ENCODE data around the gene ARHGDIG. TPM values are rescaled to one million over a fixed set of nuclear protein-coding genes. Genes with fewer than 3 reads are reported as not detected.

The ARHGDIG gene
- total and polyA plus RNA-seq, 4 donors, result 0.08 TPM; not detected in 3

DNA sequence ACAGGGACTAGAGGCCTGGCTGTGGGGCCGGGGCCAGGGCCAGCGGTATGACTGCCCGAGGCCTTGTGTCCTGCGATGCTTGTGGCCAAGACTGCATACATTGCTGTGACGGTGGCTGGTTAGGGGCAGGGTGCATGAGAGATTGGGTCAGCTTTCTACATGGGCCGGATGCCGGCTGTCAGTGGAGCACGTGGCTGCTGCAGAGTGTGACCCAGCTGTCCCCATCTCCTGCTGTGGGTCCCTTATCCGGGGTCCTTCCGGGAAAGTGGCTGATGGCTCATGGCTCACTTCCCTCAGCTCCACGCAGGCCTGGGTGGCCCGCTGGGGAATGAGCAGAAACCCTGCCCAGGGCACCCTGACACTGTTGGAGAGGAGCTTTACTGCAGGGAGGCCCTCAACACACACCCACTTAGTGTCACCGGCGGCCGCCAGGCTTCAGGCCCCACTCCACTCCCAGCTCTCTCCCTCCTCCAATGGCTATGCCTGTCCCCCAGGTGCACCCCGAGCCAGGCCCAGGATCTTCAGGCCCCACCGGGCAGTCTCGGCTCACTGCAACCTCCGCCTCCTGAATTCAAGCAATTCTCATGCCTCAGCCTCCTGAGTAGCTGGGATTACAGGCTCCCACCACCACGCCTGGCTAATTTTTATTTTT lies 3.8 kb upstream of the ARHGDIG start:
- no peak for DNase-seq (ENCODE audit: low spot score)
- 71% methylated on average over 20 of the region's 20 CpGs for WGBS
- Histone ChIP-seq H3K9ac (ENCODE audit: low read depth in 1 of 2, low read length in 2 of 2) (no peak overlapping the region), H3K4me1 (ENCODE audit: control insufficient read depth in 4 of 4, insufficient read depth in 4 of 4, low read length in 3 of 4) (peaks cover 0 to 12% (median 4%) of the 10 kb centered on the region in 4 donors), H3K27ac (ENCODE audit: low read depth in 1 of 2, low read length in 2 of 2) (no peak overlapping the region), H3K9me3 (ENCODE audit: control insufficient read depth in 4 of 4, low read length in 3 of 4) (no peaks in the 10 kb centered on the region), H3K27me3 (ENCODE audit: control insufficient read depth in 4 of 4, insufficient read depth in 4 of 4, low read length in 3 of 4) (peaks cover 0 to 14% (median 3%) of the 10 kb centered on the region in 4 donors), H3K36me3 (ENCODE audit: control insufficient read depth in 4 of 4, insufficient read depth in 3 of 4, low read depth in 1 of 4, low read length in 3 of 4) (peaks cover 0 to 1% (median 0%) of the 10 kb centered on the region in 4 donors), H3K4me3 (ENCODE audit: low read depth in 1 of 3, low read length in 3 of 3) (no peak overlapping the region)
- TF ChIP-seq GABPA (IDR thresholded peaks at IDR 0.05 in 1 of 2, conservative IDR thresholded peaks at IDR 0.05 in 1 of 2), result no peak
- no peak for TF ChIP-seq TAF1 (conservative IDR thresholded peaks at IDR 0.05)
- no peak for TF ChIP-seq YY1 (IDR thresholded peaks at IDR 0.05)
- TF ChIP-seq, protein P1, sequence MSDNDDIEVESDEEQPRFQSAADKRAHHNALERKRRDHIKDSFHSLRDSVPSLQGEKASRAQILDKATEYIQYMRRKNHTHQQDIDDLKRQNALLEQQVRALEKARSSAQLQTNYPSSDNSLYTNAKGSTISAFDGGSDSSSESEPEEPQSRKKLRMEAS (IDR thresholded peaks at IDR 0.05), result no peak
- no peak for TF ChIP-seq HNF4G (IDR thresholded peaks at IDR 0.05)
- TF ChIP-seq RXRA (IDR thresholded peaks at IDR 0.05), result no peak
- TF ChIP-seq SP1 (IDR thresholded peaks at IDR 0.05), result no peak
- no peak for TF ChIP-seq FOXA1 (IDR thresholded peaks at IDR 0.05)

DNA sequence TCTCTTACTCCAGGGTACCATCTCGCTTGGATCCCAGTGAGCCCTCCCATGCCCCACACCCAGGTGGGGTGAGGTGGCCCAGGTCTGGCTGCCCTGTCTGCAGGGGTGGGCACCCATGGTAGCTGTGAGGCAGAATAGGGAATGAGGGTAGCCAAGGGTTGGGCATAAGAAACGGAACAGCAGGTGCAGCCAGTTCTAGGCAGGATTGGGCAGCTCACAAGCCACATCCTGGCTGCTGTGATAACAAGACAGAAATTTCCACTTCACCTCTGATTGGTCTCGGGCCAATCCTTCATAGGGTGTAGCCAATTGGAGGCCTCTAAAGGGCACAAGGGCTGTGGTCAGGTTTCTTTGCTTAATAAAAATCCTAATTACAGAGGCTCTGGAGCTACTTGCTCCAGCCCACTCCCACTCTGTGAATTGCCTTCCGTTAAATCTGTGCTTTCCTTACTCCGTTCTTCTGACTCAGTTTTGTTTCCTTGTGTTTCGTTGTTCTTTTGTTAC lies 1.5 kb upstream of the ARHGDIG start:
- 63% methylated on average over 6 of the region's 6 CpGs for WGBS
- Histone ChIP-seq H3K4me1 (ENCODE audit: control insufficient read depth in 4 of 4, insufficient read depth in 4 of 4, low read length in 3 of 4) (peaks cover 0 to 12% (median 4%) of the 10 kb centered on the region in 4 donors), H3K9ac (ENCODE audit: low read depth in 1 of 2, low read length in 2 of 2) (no peak overlapping the region), H3K9me3 (ENCODE audit: control insufficient read depth in 4 of 4, low read length in 3 of 4) (no peaks in the 10 kb centered on the region), H3K4me3 (ENCODE audit: low read depth in 1 of 3, low read length in 3 of 3) (no peak overlapping the region), H3K36me3 (ENCODE audit: control insufficient read depth in 4 of 4, insufficient read depth in 3 of 4, low read depth in 1 of 4, low read length in 3 of 4) (no peaks in the 10 kb centered on the region), H3K27ac (ENCODE audit: low read depth in 1 of 2, low read length in 2 of 2) (no peak overlapping the region), H3K27me3 (ENCODE audit: control insufficient read depth in 4 of 4, insufficient read depth in 4 of 4, low read length in 3 of 4) (peaks cover 0 to 14% (median 3%) of the 10 kb centered on the region in 4 donors)
- TF ChIP-seq EGR1 (IDR thresholded peaks at IDR 0.05; ENCODE audit: low read depth in 2 of 2) (no peak), SP1 (IDR thresholded peaks at IDR 0.05) (no peak), HNF4A (conservative IDR thresholded peaks at IDR 0.05) (no peak)
- TF ChIP-seq, protein P1 (IDR thresholded peaks at IDR 0.05), result no peak
- DNase-seq (ENCODE audit: low spot score), result no peak

DNA sequence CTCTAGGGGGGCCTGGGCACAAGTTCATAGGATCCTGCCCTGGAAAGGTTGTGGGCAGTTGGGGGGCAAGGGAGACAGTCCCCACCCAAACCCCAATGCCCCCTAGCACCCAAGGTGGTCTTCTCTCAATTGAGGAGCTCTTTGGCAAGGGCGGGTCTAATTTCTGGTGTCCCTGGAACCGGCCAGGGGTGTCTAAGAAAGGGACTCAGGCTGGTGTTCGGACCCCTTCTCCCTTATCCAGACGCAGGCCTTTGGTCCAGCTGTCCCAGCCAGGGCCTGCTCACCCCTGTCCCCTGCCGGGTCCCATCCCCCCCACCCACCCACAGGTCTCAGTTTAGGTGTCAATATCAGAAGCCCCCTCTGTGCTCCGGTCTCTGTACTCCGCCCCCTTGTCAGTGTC lies 860 bp upstream of the ARHGDIG start:
- WGBS, result 75% methylated on average over 7 of the region's 7 CpGs
- Histone ChIP-seq H3K4me3 (ENCODE audit: low read depth in 1 of 3, low read length in 3 of 3) (no peak overlapping the region), H3K36me3 (ENCODE audit: control insufficient read depth in 4 of 4, insufficient read depth in 3 of 4, low read depth in 1 of 4, low read length in 3 of 4) (no peaks in the 10 kb centered on the region), H3K27ac (ENCODE audit: low read depth in 1 of 2, low read length in 2 of 2) (no peak overlapping the region), H3K4me1 (ENCODE audit: control insufficient read depth in 4 of 4, insufficient read depth in 4 of 4, low read length in 3 of 4) (peaks cover 0 to 12% (median 4%) of the 10 kb centered on the region in 4 donors), H3K9ac (ENCODE audit: low read depth in 1 of 2, low read length in 2 of 2) (no peak overlapping the region), H3K9me3 (ENCODE audit: control insufficient read depth in 4 of 4, low read length in 3 of 4) (no peaks in the 10 kb centered on the region), H3K27me3 (ENCODE audit: control insufficient read depth in 4 of 4, insufficient read depth in 4 of 4, low read length in 3 of 4) (peaks cover 0 to 11% (median 1%) of the 10 kb centered on the region in 4 donors)
- DNase-seq (ENCODE audit: low spot score), result no peak
- TF ChIP-seq, protein P2, sequence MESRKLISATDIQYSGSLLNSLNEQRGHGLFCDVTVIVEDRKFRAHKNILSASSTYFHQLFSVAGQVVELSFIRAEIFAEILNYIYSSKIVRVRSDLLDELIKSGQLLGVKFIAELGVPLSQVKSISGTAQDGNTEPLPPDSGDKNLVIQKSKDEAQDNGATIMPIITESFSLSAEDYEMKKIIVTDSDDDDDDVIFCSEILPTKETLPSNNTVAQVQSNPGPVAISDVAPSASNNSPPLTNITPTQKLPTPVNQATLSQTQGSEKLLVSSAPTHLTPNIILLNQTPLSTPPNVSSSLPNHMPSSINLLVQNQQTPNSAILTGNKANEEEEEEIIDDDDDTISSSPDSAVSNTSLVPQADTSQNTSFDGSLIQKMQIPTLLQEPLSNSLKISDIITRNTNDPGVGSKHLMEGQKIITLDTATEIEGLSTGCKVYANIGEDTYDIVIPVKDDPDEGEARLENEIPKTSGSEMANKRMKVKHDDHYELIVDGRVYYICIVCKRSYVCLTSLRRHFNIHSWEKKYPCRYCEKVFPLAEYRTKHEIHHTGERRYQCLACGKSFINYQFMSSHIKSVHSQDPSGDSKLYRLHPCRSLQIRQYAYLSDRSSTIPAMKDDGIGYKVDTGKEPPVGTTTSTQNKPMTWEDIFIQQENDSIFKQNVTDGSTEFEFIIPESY (IDR thresholded peaks at IDR 0.05), result no peak
- no peak for TF ChIP-seq NR2F2 (IDR thresholded peaks at IDR 0.05)

Data from liver (tissue), 9 donors.